NCI-H446 treated with DMSO at 0.1 percent for 48 hours (cell line): ENCODE results near the gene ITGA6.
A peak's percentile ranks its signal among the peaks of the same experiment; 100 is the strongest.

Experiments used
- DNase-seq: peaks from one replicate; lab custom pipeline; 2025; lab: John Stamatoyannopoulos, UW

ITGA6 gene

DNA sequence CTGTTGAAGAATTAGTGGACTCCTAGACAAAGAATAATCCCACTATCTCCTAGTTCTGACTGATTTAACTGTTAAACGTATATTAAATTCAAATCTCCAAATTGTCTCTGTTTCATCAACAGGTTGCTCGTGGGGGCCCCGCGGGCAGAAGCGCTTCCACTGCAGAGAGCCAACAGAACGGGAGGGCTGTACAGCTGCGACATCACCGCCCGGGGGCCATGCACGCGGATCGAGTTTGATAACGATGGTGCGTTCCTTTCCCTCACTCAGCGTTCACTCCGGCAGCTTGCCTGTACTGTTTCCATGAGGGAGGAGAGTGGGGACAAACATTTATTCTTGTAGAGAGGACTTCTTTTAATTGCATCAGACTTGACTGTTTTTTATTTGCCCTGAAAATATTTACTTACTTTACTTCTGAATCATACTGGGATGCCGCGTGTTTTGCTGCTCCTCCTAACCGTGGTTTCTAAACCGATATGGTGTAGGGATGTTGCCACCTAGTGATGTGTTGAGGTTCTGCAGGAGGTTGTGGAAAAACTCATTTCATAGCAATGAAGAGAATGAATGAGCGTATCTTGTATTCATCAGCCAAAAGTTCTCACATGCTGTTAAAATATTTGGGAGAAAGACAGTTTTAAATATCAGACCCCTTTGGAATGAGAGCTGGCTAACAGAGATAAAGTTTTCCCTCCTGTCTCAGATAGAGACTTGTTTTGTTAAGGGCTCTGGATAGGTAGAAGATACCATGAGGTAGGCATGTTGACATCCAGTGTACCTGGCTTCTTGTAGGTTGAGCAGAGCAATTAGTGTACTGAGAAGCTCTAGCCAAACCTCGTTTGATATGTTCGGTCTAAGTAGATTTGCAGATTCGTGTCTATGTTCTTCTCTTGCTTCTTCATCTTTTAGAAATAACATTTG lies 38.3 kb downstream of the ITGA6 start:
- DNase-seq = peak; percentile 45

DNA sequence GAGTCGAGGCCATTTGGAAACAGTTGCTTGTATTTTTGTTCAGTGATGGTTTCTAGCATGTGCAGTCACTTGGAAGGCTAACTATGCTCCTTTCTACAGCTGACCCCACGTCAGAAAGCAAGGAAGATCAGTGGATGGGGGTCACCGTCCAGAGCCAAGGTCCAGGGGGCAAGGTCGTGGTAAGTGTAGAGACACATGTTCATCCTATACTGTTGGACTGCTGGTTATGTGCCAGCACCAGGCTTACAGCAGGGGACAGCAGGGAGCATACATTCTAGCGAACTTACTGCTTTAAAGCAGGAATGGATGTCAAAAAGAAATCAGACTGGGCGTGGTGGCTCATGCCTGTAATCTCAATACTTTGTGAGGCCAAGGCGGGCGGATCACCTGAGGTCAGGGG lies 40.0 kb downstream of the ITGA6 start:
- no peak for DNase-seq

DNA sequence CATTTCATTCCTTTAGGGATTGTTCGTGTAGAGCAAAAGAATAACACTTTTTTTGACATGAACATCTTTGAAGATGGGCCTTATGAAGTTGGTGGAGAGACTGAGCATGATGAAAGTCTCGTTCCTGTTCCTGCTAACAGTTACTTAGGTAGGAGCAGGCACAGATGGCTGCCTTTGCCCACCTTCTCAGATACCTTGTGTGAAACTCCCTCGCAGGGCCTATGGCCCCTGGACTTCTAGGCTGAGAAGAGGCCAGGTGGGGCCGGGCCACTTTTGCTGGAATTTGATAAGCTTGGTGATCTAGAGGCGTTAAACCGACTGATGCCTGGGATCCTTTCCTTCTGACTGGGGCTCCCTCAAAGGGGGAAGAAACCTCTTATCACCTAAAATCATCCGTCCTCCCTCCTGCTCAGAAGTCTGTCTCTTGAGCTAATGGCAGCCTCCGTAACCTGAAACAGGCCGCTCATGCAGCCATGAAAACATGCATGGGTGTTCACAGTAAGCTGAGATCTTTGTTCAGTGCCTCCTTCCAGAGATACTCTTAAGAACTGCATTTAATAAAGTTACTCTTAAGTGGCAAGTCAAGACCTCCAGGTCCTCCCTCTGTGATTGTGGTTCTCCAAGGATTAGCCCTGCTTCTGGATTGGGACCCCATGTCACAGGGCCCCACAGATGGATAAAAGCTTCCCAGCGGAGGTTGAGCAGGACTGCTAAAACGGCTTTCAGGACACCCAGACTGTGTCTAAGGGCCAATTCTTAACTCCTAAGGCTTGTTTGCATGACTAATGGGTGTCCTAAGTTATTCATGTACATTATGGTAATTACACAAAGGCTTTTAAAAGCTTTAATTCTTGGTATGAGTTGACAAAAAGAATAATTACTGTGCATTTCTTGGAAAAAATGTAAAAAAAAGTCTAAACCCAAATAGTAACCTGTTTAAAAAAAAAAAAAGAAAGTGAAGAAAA lies 43.9 kb downstream of the ITGA6 start:
- DNase-seq = no peak

DNA sequence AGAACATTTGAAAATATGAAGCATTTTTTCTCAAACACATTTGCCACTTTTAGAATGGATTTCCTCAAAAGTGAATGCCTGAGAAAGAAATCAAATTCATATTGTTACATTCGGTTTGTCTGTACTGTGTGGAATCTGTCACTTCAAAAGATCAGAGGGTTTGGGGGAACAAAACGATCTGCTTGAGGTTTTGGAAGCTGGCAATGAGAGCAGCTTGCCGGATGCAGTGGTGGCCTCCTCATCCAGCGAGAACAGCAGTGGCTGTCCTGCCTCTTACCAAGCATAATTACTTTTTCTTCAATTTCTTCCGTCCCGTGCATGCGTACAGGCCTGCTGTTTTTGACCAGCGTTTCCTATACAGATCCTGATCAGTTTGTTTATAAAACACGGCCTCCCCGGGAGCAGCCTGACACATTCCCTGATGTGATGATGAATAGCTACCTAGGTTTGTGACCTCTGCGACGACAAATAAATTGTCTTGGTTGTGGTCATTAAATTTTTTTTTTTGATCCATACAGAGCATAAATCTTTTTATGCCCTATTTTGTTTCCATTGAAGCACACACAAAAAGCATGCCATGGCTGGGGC lies 45.2 kb downstream of the ITGA6 start:
- DNase-seq = no peak

DNA sequence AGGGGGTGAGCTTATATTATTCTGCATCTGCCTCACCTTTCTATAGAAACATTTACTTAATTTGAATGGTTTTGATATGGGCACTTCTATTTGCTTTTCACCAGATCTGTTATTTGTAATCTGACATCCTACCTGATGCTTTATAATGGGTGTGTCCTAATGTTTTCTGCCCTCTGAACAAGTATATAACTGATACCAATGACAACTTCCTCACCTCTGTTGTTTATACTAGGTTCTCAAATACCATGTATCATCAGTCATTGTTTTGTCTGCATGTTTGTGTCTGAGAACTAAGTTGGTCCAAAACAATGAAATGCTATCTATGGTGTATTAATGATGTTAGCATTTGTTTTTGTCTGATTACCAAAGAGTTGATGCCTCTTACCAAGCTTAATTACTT lies 45.8 kb downstream of the ITGA6 start:
- DNase-seq = no peak

DNA sequence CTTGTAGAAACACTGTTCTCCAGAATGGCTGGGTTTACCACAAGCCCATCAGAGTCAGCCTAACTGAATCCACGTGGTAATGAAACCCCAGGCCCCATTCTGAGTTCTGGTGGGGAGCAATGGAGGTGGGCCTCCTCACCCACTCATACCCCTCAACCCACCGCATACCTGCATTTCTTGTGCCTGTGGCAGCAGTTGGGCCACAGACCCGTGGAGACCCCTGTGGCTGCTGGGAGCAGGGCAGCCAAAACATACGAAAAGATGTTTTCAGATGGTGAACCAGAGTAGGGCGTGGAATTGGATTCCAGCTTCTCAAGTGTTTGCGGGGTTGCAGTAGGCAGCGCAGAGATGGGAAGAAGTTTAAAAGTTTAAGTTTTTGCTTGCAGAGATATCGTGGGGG lies 51.0 kb downstream of the ITGA6 start:
- DNase-seq = no peak

DNA sequence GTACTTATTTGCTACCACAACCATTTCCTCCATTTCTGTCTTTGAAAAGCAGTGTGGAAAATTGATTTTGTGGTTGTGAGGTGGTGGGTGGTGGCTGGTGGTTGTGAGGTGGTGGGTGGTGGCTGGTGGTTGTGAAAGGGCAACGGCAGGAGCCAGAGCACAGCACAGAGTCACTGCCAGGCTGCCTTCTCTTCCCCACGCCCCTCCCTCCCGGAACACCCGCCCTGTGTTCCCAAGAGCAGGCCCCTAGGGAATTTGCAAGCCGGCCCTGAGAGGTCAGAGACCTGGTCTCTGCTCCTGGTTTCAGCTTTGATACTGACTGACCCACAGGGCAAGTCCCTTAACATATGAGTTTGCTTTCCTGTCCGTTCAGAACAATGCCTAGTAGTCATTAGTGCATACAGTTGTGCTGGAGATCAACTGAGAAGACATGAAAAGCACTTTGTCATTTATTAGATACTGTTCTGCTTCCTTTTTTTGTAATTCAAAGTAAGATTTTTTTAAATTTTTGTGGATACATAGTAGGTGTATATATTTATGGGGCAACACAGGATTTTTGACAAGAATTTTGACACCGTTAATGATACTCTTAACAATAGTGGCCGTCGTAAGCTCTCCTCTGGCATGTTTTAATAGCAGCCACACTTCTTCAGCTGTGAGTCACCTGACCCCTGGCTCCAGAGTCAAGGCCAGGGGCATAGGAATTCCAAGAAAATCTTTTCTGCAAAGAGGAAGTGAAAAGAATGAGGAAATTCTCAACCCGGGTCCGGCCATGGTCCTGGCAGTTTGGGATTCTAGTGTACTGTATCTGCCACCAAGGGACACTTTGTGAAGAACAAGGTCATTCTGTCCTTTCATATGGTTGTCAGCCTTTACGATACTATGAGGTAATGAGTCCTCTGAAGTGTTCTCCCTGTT lies 53.2 kb downstream of the ITGA6 start:
- no peak for DNase-seq

DNA sequence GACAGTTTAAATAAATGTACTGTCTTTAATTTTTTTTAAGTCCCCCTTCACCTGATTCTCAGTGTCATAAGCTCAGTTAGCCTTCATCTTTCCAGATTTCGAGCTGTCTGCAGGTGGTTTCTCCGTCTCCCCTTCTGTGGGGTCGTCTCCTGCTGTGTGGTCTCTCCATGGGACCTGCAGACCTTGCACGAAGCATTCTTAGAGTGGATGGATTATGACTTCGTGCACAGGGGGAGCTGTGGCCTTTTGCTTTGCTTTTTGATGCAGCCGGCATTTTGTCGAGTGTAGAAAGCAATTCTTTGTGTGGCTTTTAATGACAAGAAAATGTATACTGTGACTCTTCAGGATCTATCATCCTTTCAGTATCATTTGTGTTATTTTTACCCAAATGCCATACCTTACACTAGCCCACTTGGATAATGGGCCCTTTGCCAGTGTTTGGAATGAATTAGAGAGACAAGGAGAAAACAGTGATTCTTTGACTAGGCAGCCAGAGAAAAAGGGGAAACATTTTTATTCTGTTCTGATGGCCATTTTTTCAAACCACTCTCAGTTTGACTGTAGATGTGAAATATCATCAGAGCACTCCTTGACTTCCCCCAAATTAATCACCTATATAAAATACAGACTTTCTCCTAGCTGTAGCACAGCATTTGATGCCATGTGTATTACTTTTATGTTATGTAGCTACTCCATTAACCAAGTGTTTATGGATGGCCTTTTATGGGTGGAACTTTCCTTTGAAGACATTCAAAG lies 54.3 kb downstream of the ITGA6 start:
- DNase-seq = no peak

DNA sequence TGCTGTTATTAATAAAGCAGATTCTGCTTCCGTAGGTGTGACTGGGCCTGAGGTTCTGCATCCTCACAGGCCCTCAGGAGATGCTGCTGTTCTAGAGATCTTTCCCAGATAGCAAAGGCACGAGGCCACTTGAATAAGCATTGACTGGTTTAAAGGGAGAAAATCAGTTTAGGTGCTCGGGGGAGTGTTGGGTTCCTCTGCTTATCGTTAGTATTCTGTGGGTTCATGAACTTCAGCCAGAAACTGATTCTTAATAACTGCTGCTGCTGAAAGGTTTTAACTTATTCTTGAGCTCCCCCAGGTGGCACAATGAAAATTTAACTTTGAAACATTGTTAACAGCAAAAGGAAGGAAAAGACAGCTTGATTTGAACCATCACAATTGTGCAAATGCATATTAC lies 56.9 kb downstream of the ITGA6 start:
- DNase-seq = no peak

DNA sequence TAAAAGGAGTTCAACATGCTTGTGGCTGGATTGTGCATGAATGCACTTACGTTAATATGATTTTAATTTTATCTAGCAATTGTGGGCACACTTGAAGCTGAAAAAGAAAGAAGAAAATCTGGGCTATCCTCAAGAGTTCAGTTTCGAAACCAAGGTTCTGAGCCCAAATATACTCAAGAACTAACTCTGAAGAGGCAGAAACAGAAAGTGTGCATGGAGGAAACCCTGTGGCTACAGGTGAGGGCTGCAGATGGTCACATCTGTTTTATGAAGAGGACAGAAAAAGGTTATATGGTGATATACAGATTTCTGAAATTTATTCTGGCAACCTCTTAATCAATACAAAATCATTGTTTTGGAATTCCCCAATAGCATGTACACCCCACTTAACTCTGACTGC lies 57.3 kb downstream of the ITGA6 start:
- DNase-seq = no peak

DNA sequence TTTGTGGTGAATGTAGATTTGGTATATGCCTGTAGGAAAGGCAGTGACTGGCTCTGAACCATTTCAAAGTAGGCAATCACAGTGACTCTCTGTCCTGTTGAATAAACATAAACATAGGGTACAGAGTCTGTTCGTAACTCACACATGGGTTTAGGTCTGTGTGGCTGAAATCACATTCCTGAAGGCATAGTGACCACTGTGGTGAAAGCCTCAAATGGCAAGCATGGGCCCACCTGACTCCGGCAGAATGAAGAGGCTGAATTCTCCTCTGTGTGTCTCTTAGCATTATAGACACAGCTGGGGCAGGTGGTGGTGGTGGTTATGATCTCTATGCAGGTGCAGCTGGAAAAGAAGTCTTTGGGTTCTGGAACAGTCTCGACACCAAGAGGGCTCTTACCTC lies 61.2 kb downstream of the ITGA6 start:
- no peak for DNase-seq

DNA sequence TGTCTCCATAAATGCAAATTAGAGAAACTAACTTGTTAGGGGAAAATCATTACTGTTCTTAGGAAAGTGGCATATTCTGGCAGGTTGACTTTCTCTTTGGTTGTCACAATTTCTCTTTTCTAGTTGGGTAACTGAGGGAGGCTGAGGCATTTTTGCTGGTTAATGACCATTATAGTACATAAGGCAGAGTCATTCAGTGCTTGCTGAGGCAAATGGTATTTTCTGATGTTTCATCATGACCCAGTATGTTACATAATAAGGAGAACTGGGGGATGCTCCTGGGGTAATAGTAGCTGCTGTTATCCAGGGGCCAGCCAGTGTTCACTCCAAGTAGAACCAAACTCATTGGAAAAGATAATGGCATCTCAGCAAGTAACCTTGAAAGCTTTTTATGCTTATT lies 62.3 kb downstream of the ITGA6 start:
- DNase-seq = no peak

DNA sequence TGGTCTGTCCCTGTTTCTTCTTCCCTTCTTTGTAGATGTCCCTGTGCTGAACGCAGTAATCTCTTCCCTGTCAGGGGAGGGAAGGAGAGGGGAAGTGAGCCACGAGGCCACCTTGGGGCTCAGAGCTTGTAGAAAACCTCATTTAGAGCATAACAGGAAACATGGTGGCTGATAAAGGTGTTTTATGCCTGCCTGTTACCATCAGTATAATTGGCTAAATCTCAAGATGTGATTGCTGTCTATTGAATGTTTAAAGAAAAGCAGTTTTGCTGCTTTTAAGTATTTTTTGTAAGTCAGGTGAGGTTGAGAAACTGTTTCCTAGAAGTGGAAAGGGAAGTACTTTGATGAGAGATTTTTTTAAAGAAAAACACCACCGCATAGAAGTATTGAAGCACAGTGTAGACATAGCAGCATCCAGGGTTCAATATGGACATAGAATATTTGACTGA lies 68.8 kb downstream of the ITGA6 start:
- no peak for DNase-seq

DNA sequence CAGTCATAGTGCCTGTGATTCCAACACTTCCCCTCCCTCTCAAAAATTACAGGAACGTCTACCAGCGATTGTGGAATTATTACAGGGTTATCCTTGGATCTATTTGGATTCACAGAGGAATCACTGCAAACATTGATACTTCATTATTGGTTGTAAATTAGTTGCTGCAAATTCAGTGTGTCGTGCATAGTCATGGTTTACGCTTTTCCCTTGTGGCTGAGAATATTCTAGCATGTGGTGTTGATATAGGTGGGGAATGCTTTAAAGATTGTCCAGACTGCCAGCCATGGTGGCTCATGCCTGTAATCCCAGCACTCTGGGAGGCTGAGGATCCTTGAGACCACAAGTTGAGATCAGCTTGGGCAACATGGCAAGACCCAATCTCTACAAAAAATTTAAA lies 79.8 kb downstream of the ITGA6 start:
- DNase-seq = no peak

DNA sequence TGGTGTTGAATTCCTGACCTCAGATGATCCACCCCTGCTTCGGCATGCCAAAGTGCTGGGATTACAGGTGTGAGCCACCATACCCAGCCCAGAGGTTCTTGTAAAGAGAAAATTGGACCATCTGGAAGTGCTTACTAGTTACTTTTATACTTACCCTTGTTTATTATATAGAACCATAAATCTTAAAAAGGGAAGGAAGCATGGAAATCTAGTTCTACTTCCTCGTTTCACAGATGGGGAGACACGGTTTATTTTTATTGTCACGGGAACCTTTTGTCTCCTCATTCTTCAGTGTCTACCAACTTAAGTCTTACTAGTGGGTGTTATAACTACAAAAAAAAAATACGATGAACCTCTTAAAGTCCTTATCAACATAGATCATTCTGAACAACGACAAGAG lies 82.7 kb downstream of the ITGA6 start:
- DNase-seq = no peak

DNA sequence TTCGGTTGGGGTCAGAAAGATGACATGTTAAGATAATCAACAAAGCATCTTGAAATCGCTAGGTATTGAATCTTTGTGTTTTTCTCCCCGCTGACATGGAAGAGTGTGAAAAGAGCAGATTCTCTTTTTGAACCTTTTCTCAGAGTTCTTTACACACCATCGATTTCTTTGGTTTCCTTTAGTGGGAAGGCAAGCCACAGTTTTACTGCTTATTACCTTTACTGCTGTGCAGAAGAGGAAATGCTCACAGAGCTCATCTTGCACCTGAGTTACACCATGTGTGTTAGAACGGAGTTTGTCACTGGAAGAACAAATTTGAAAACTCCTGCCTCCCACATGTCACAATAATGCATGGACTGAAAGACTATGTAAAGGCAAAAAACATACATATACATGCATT lies 83.2 kb downstream of the ITGA6 start:
- DNase-seq = no peak

DNA sequence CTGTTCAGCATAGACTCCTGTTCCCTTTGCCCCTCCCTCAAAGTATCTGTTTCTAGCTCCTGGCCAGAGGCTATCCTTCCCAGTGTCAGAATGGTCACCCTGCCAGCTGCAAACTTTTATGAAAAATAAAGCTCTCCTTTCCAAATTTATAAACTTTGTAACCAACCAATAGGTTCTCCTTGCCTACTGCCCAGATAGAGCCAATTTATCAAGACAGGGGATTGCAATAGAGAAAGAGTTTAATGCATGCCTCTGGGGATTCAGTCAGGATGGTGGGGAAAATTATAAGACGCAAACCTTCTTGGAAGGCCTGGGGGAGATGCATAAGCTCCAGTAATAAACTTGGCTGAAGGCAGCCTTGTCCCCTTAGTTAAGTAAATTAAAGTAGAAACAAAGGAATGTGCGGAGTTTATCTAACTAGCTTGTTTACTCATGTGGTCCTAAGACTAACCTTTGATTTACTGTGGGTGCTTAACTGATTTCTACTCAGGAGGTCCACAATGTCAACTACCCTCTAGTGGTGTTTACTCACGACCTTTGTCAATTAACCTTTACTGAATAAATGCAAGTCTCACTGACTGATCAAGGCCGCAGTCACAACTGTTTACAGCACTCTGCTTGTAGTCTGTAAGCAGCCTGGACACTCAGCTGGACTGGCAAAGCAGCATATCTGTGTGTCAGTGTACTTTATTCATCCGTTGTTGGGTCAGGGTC lies 85.6 kb downstream of the ITGA6 start:
- DNase-seq = no peak

DNA sequence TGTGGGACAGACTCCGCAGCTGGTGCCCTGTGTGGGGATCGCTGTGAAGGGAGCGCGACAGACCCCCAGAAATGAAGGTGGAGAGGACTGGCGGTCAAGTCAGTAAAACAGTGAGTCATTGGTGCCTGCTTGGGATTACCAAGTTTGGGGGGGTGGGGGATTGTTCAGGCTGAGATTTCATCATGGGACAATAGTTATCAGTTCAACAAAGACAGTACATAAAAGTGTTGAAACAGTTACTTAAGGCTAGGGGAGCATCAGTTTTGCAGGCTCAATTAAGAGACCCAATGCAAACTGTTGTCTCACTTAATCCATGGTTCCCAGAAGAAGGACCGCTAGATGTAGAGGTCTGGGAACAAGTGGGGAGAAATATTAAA lies 86.1 kb downstream of the ITGA6 start:
- no peak for DNase-seq

DNA sequence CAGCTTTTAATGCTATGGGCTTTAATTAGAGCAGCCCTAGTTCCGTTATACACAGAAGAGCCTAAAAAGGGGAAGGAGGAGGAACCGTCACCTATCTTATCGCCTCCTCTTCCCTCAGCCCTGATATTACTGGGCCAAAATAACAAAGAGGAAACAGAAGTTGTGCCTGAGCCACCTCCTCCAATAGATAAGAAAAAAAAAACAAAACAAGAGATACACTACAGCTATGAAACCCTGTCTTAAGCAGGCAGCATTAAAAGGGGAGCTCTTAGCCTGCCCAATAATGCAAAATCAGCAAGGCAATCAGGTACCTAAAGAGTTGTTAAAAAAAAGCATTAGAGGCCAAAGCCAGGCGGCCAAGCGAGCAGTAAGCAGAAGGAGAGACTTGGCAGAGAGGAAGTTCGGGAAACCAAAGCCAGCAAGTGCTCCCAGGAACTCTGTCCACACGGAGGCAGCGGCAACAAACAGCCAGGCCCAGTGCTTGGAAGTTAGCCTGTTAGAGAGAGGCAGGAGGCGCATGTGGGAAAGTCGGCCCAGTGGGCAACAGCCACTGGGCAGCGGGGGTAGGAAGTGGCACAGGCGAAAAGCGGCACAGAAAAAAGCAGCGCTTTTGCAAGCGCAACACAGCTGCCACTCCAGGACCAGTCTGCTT lies 86.7 kb downstream of the ITGA6 start:
- peak; percentile 24 for DNase-seq

DNA sequence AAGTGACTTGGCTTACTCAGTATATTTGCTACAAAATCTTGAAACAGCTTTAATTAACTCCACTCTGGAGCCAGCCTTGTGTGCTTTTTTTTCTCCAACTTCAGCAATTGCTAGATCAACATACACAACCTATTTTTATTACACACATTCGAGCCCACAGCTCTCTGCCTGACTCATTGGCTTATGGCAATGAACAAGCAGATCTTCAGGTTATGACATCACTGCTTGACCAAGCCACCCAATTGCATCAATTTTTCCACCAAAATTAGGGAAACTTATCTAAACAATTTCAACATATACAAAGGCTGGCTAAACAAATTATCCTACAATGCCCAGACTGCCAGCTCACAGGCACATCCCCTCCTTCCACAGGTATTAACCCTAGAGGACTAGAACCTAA lies 88.9 kb downstream of the ITGA6 start:
- no peak for DNase-seq
